Prostate gland (tissue), 2 donors: ENCODE measurements around the gene VAV2. TPM values are rescaled to one million over a fixed set of nuclear protein-coding genes. Genes with fewer than 3 reads are reported as not detected.

Experiments used
- DNase-seq: peaks from one replicate; pipeline ENCODE4 v3.0.0-alpha.2; 2019; ENCODE audit warnings: low spot score
- H3K27ac ChIP-seq, 2 donors: fragments of 200-600 bp; sonication (generic); 2 replicates each; pipeline ENCODE4 v1.5.1; 2017 to 2019
- H3K27me3 ChIP-seq: fragments of 200-600 bp; sonication (generic); replicated peaks from 2 replicates; pipeline ENCODE4 v1.5.1; 2019; ENCODE audit not compliant: insufficient read depth
- H3K36me3 ChIP-seq, 2 donors: fragments of 200-600 bp; sonication (generic); 1 replicate in 1 of 2; 2 replicates in 1 of 2; pipeline versions ENCODE4 v1.5.1 to v1.8.1; 2017 to 2019
- H3K4me1 ChIP-seq: fragments of 200-600 bp; sonication (generic); replicated peaks from 2 replicates; pipeline ENCODE4 v1.5.1; 2019
- H3K4me3 ChIP-seq, 2 donors: fragments of 200-600 bp; sonication (generic); 2 replicates each; pipeline ENCODE4 v1.5.1; 2017 to 2019
- H3K9me3 ChIP-seq: fragments of 200-600 bp; sonication (generic); 2 replicates; pipeline ENCODE4 v1.5.1; 2017
- POLR2A ChIP-seq: fragments of 450-650 bp; IDR thresholded peaks from one replicate; pipeline ENCODE4 v1.6.1; 2016; ENCODE audit warnings: antibody characterized with exemption, mild to moderate bottlenecking
- POLR2AphosphoS5 ChIP-seq: sonication (generic); formaldehyde crosslinking; IDR thresholded peaks from one replicate; pipeline ENCODE4 v1.6.1; 2017; ENCODE audit warnings: antibody characterized with exemption
- WGBS: methylation state at CpG from one replicate; pipeline ENCODE4 v1.1.5; 2018; 5-methylcytosine and 5-hydroxymethylcytosine counted together
- intact Hi-C: fragments of 100-400 bp; cut with DNase I; formaldehyde crosslinking; loops from one replicate; pipeline ENCODE4 v1.14.2; 2022
- total RNA-seq, 2 donors: library from RNA; depleted of rRNA; stranded (reverse); fragments of >200 nt; gene quantifications; one replicate each; pipeline ENCODE4 v1.1.0, GENCODE V29; 2016
- TF ChIP-seq, protein P1 (sequence below), 4 experiments: fragments of 200-600 bp in 2 of 4; fragments of 450-650 bp in 2 of 4; sonication (generic) in 2 of 4; IDR thresholded peaks; 1 replicate in 3 of 4; 2 replicates in 1 of 4; pipeline ENCODE4 v1.5.1; 2016 to 2019; ENCODE audit warnings: antibody characterized with exemption in 4 of 4, mild to moderate bottlenecking in 2 of 4, moderate library complexity in 2 of 4

Gene VAV2
- total RNA-seq, 2 donors from 2014 or later, result 13.5 to 19.5 TPM

DNA sequence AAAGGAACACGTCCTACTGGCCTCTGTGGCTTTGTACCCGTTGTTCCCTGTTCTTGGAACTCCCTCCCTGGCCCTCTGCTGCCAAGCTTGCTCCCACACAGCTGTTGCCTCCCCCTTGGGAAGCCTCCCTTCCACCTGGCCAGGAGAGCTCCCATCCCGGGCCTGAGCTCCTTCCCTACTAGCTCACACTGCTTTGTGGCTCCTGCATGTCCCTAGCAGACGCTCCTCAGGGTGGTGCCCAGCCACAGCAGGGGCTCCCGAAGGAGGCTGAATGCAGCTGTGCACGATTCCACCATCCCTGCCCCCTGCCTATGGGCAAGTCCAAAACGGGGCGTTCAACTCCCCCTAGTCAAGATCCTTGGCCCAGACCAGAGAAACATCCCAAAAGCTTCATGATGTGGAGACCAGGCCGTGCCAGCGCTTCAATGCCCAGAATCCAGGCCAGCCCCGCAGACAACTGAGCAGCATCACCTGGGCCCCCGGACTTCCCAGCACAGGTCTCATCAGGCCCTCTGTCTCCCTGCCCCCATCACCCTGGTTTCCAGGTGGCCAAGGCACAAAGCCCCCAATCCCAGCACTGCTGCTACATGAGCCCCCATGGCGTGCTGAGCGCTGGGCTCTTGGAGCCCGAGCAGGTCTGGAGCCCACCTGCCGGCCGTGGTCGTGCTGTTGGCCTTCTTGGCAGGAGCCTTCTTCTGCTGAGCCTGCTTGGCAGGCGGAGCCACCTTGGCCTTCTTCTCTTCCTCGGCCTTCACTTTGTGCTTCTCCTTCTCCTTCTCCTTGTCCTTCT is 47.5 kb upstream of the VAV2 start:
- DNase-seq, result no peak
- Histone ChIP-seq H3K9me3 (no peaks in the 10 kb centered on the region), H3K36me3 (peaks cover 8 to 30% of the 10 kb centered on the region in 2 donors), H3K4me1 (no peaks in the 10 kb centered on the region), H3K27me3 (no peaks in the 10 kb centered on the region), H3K27ac (no peak overlapping the region), H3K4me3 (no peak overlapping the region)
- TF ChIP-seq POLR2AphosphoS5 (no peak), POLR2A (no peak)
- TF ChIP-seq, protein P1, sequence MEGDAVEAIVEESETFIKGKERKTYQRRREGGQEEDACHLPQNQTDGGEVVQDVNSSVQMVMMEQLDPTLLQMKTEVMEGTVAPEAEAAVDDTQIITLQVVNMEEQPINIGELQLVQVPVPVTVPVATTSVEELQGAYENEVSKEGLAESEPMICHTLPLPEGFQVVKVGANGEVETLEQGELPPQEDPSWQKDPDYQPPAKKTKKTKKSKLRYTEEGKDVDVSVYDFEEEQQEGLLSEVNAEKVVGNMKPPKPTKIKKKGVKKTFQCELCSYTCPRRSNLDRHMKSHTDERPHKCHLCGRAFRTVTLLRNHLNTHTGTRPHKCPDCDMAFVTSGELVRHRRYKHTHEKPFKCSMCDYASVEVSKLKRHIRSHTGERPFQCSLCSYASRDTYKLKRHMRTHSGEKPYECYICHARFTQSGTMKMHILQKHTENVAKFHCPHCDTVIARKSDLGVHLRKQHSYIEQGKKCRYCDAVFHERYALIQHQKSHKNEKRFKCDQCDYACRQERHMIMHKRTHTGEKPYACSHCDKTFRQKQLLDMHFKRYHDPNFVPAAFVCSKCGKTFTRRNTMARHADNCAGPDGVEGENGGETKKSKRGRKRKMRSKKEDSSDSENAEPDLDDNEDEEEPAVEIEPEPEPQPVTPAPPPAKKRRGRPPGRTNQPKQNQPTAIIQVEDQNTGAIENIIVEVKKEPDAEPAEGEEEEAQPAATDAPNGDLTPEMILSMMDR (IDR thresholded peaks at IDR 0.05), result no peak
- 94% methylated on average over 20 of the region's 20 CpGs for WGBS
- intact Hi-C loops, result no loop called here

DNA sequence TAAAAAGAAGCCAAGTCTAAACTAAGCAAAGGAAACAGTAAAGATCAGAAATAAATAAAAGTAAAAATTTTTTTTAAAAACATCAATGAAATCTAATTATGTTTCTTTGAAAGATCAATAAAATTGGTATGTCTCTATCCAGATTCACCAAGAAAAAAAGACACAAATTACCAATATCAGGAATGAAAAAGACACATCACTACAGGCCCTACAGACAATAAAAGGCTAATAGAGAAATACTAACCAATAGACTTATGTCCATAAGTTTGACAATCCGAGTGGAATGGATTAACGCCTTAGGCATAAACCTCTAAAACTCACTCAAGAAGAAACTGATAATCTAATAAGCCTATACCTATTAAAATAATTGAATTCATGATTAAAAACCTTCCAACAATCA is 45.5 kb upstream of the VAV2 start:
- H3K27ac ChIP-seq, result no peak overlapping the region
- no peak overlapping the region for H3K4me3 ChIP-seq
- H3K36me3 ChIP-seq, result peaks cover 12 to 39% of the 10 kb centered on the region in 2 donors
- H3K4me1 ChIP-seq, result no peaks in the 10 kb centered on the region
- 100% methylated on average over 2 of the region's 2 CpGs for WGBS
- DNase-seq, result no peak
- H3K9me3 ChIP-seq, result no peaks in the 10 kb centered on the region
- intact Hi-C loops, result no loop called here
- H3K27me3 ChIP-seq, result no peaks in the 10 kb centered on the region
- TF ChIP-seq, protein P1 (IDR thresholded peaks at IDR 0.05), result no peak
- TF ChIP-seq POLR2A (no peak), POLR2AphosphoS5 (no peak)

DNA sequence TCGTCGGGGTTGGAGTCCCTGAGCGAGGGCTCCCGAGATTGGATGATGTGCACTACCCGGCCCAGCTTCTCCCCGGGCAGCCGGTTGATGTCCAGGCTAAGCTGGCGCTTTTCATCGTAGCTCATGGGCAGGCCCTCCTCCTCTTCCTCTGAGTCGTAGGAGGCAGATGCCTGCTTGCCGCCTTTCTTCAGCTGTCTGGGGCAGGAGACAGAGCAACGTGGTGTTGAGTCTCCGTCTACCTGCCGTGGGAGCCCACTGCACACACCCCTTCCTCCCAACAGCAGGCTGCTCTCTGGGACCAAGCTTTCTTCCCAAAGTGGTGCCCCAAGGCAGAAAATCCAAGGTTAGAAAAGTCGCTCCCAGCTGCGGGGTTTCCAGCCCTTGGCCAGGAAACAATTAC is 44.0 kb upstream of the VAV2 start:
- Histone ChIP-seq H3K4me1 (no peaks in the 10 kb centered on the region), H3K36me3 (peaks cover 12 to 31% of the 10 kb centered on the region in 2 donors), H3K9me3 (no peaks in the 10 kb centered on the region), H3K27ac (no peak overlapping the region), H3K4me3 (no peak overlapping the region), H3K27me3 (no peaks in the 10 kb centered on the region)
- intact Hi-C loops, result no loop called here
- no peak for DNase-seq
- TF ChIP-seq POLR2AphosphoS5 (no peak), POLR2A (no peak)
- TF ChIP-seq, protein P1 (IDR thresholded peaks at IDR 0.05), result no peak
- WGBS, result 90% methylated on average over 16 of the region's 16 CpGs

DNA sequence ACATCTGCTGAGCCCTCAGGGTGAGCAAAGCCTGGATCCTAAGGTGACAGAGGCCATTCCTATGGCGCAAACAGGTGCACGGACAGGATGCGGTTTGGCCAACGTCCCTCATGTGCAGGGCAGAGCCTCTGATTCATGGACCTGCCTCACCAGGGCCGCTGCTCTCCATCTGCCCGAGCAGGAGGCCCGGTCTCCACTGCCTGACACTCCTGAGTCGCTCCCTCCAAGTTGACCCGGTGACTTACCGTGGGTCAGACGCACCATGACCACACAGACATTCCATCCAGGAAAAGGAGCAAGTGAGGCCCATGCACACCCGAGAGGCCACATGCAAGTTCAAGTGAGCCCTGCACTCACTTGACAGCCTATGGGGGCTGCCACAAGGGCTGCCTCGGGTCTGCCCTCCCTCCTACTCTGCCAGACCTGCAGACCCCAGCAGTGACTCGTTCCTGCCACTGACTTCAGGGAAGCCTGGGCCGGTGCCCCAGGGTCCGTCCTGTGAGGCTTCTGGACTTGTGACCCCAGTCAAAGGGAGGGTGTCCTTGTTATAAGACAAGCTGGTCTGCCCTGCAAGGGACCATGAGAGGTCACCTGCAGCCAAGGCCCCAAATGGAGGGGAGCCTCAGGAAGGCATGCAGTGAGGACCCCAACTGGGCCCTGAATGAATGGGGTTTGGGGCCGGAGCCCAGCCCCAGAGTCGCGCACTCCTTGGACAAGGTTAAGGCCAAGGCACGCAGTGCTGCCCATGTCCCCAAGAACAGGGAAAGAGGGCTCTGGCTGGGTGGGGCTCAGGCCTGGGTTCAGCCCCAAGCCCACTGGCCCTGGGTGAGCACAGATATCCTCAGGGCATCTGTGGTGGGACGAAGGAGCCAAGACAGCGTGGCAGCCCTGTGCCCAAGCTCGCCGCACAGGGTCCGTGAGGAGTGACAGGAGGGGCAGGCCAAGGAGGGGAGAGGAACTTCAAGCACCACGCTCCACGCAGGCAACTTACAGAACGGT is 43.2 kb upstream of the VAV2 start:
- H3K27ac ChIP-seq, result no peak overlapping the region
- peaks cover 12 to 31% of the 10 kb centered on the region in 2 donors for H3K36me3 ChIP-seq
- H3K27me3 ChIP-seq, result no peaks in the 10 kb centered on the region
- no peak for DNase-seq
- no peaks in the 10 kb centered on the region for H3K9me3 ChIP-seq
- intact Hi-C loops, result no loop called here
- no peaks in the 10 kb centered on the region for H3K4me1 ChIP-seq
- WGBS, result 93% methylated on average over 28 of the region's 28 CpGs
- H3K4me3 ChIP-seq, result no peak overlapping the region
- TF ChIP-seq POLR2A (no peak), POLR2AphosphoS5 (no peak)
- TF ChIP-seq, protein P1 (IDR thresholded peaks at IDR 0.05), result no peak
